ENCODE data around the gene GGT7.
"Not testable (repeated sequence)": the region's sequence is repeated elsewhere in the genome, so short reads cannot be mapped to it uniquely, and the experiment has no call there.

The GGT7 gene

DNA sequence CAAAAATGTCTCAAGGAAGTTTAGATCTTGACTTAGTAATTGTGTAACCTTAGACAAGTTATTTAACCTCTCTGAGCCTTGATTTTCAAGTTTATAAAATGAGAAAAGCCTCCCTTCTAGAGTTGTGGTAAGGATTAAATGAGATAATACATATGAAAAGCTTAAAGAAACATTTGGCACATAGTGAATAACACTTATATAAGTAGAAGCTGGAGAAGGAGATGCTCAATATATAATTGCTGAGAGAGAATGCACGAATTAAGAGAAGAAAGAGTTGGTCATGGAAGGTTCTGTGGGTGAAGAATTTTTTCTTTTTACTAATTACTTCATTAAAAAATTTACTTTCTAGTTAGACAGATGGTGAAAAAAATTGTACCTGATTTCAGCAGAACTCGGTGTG, 9.0 kb upstream of the GGT7 start:
- ATAC-seq = no peak

DNA sequence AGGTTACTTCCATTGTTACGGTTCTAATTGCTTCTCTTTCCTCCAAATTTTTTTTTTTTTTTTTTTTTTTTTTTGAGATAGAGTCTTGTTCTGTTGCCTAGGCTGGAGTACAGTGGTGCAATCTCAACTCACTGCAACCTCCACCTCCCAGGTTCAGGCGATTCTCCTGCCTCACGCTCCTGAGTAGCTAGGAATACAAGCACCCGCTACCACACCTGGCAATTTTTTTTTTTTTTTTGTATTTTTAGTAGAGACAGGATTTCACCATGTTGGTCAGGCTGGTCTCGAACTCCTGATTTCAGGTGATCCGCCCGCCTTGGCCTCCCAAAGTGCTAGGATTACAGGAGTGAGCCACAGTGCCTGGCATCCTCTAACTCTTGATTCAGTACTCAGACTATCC, 8.3 kb upstream of the GGT7 start:
- not testable (repeated sequence) for ATAC-seq

DNA sequence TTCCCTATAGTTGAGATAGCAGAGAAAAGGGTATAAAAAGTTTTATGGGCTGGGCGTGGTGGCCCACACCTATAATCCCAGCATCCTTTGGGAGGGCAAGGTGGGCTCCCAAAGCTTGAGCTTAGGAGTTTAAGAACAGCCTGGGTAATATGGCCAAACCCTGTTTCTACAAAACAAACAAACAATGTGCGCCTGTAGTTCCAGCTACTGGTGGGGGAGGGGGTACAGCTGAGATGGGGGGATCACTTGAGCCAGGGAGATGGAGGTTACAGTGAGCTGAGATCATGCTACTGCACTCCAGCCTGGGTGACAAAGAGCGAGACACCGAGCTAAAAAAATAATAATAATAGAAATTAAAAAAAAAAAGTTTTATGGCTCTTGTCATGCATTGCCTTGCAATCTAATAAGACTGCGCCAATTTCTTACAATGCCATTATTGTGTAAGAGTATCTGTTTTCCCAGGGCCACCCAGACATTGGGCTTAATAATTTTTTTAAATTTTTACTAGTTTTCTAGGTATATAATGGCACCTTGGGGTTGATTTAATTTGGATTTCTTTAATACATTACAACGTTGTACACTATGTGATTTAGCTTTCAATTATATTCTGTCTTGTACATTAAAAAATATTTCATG, 7.7 kb upstream of the GGT7 start:
- no peak for ATAC-seq

- peak; percentile 37 to 53 for ATAC-seq
Observed at GRCh38 chr20:34876406-34877282, 4.0 kb upstream of the GGT7 start, which contains the start of gene ACSS2. TSS of gene ACSS2 (plus strand) at chr20:34876612. CDS start at chr20:34876646, 34 bp downstream.

DNA sequence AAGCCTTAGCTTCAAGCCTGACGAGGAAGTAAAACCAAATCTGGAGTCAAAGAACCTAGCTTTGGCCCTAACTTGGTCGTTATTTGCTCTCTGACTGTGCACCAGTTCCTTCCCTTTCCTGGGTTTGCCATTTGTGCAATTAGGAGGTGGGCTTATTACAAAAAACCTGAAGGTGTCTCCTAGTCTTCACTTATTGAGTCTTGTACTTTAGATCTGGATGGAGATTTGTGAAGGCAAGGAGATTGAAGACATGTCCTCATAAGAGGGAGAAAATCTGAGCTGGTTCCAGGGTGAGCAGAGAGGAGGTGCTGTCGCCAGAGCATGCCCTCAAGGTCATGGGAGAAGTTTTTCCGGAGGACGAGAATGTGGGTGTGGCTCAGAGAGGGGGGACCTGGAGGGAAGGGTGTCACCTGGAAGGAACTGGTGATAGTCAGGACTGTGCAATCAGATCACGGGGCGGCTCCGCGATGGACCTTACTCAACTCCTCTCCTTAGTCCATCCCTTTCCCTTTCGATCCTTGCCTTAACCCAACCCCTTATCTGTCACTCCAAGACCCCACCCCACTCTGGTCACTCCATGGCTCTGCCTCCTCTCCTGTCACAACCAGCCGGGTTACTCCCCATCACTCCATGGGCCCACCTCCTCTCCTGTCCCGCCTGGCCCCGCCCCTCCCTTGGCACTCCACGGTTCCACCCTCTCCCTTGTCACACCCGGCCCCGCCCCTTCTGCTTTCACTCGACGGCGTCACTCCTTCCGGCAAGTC, 3.2 kb upstream of the GGT7 start:
- ATAC-seq = peak; percentile 80

GRCh38 chr20:34874094-34874654, 1.5 kb upstream of the GGT7 start:
- ATAC-seq = no peak

GRCh38 chr20:34873583-34874093, 982 bp upstream of the GGT7 start:
- no peak for ATAC-seq

GRCh38 chr20:34871966-34872621, 562 bp downstream of the GGT7 start:
- no peak for ATAC-seq

DNA sequence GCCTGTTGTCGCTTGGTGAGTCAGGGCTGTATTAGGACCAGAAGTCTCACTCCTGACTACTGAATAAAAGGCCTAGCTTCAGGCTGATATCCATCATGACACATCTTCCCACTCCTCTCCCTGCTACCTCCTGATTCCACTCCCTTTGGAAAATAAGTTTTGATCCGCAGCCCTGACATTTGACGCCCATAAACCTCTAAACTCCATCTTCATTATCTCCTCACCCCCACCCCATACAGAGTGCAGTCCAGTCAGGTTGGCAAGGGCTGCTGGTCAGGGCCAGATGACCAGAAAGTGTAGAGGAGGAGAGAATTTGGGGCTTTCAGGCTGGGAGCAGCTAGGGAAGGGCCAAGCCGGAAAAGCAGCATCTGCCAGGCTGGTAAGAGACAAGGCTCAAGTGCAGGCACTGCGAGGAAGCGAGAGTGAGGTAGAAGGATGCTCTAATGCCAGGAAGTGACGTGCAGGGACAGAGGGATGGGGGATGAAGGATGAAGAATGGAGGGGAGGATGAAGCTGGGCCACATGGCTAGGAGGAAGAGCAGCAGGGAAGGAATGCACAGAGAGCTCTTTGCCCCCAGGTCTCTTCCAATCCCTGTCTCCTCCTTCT, 1.2 kb downstream of the GGT7 start:
- ATAC-seq = no peak

DNA sequence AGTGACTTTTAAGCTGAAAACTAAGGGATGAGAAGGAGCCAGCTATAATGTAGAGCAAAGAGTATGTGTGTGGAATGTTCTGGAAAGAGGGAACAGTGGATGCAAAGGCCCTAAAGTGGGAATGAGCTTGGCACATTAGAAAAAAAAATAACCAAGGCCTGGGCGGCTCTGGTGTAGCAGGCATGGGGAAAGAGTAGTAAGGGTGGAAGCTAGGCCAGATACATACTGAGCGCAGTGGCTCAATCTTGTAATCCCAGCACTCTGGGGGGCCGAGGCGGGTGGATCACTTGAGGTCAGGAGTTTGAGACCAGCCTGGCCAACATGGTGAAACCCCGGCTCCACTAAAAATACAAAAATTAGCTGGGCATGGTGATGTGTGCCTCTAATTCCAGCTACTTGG, 8.4 kb downstream of the GGT7 start:
- ATAC-seq = no peak

GRCh38 chr20:34863421-34863965, 9.2 kb downstream of the GGT7 start:
- ATAC-seq = no peak

- no peak for ATAC-seq
Observed at GRCh38 chr20:34862724-34863123, 9.9 kb downstream of the GGT7 start.

DNA sequence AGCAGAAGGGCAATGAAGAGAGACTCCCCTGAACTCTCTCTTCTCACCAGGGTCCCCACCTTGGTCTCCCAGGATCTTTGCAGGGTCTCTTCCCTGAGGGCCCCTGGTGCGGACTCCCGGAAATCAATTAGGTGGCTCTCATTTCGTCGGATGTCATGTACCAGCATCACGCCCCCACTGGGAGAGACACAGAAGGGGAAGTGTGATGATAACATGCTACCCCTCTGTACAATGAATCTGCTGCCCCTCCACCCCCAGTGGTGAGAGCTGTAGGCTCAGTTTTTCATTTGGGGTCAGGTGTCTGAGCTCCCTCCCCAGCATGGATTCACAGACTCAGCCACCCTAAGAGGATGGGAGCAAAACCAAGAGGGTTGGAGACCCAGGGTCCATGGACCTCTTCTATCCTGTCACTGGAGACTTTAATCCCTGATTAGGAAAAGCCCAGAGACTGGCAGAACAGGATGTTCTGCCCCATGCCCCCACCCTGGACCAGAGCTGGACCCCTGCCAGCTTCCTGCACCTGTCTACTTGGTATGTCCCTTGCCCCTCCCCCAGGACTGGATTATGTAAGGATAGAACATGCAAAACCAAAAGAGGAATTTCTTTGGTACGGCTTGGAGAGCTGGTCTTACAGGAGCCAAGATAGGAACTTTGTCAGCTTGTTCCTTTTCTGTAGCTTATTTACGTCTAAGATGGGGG, 11.1 kb downstream of the GGT7 start:
- no peak for ATAC-seq

DNA sequence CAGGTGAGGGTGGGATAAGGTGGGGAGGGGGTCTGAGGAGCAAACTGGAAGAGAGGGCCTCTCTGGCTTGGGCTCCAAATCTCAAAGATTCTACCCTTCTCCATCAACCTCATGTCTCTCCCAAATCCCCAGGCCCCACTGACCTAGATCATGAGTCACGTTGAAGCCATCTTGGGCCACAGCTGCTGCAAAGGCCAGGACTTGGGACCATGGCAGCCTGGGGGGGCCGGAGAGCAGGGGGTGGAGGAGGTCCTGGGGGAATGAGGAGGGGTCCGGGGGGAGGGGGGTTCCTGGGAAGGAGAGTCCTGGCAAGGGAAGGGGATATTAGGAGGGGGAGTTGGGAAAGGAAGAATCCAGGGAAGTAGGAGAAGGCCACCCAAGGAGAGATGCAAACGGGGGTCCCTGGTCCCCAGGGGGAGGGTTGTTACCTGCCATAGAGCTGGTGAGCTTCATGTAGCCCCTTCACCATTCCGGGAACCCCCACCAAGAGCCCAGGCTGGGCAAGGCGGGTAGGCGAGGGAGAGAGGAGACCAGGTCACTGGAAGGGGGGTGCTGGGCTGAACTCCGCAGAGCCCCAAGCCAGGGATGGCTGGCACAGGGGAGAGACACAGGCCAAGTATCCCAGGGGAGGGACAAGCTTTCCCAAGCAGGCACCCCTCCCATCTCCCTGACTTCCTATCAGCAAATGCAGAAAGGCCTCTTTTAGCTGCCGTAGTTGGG, 12.7 kb downstream of the GGT7 start:
- ATAC-seq = no peak

DNA sequence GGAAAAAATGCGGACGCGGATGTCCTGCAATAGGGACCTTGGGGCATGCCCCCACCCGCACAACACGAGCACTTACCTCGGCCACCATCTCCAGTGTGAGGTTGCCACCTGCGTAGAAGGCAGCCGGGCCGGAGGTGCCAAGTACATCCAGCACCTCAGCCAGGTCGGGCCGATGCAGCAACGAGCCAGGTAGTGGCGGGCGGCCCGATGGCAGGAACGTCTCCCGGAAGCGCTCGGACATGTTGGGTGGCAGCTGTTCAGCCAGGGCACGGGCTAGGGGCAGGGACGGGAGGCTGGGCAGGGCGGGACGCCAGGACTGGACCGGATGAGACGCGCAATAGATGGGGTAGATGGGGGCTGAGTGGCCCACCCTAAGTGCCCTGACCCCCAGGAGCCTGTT, 13.3 kb downstream of the GGT7 start:
- no peak for ATAC-seq

DNA sequence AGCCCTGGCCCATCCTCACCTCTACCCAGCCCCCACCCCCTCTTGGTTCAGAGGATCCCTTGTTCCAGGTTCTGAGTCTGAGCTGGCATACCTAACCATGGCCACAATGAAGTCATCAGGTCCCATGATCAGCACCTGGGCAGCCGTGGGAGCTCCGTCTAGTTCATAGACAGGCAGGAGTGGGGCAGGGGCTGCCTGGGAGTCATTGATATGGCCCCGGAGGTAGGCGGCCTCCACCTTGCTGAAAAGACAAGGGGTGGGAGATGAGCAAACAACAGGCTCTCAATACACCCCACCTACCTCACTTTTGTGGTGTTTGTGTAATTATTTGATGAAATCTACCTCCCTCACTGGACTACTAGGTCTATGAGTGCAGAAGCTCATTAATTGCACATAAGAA, 20.4 kb downstream of the GGT7 start:
- no peak for ATAC-seq

DNA sequence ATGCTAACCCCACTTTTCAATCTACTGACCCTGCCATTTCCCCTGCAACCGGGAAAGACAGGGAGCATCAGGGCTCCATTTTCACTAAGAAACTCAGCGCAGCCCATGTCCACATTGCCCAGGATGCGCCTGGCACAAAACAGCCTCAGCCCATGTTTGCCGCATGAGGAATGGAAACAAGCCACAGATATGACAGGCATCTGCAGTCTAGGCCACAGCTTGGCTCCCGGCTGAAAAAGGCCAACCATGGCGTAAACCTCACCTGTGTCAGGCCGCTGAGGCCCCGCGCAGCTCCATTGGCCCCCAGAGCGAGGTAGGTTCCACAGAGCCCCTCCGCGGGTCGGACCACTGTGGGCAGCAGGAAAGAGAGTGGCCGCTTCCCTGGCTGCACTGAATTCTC, 21.7 kb downstream of the GGT7 start:
- no peak for ATAC-seq

DNA sequence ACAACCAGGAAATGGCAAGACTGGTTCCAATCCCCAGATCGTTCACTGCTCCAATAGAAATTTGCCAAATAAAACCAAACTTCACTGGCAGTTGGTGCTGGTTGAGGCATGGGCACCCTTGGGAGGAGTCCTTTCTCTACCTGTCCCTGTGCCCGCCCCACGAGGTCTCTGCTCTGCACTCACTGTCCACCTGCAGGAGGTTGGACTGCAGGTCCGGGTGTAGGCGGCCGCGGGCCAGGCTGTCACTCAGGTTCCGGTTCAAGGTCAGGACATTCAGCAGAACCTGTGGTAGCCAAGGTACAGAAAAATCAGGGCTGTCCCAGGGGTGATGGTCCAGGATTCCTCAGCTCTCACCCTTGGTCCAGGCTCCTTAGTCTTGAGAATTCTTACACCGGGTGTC, 22.9 kb downstream of the GGT7 start:
- ATAC-seq = no peak

GRCh38 chr20:34848597-34848996, 24.1 kb downstream of the GGT7 start:
- ATAC-seq = no peak

DNA sequence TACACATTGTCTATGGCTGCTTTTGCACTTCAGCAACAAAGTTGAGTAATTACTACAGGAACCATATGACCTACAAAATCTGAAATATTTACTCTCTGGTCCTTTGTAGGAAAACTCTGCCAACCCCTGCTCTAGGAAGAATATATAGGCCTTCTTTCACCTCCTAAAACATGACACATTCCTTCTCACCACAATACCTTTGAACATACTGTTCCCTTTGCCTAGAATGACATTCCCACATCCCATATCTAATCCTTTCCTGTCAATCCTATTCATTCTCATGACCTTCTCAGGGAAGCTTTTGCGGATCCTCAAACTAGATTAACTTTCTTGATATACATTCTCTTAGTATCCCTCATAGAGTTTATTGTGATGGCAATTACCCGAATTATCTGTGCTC, 29.2 kb downstream of the GGT7 start:
- ATAC-seq = no peak
